GM12865 (cell line): ENCODE results near the gene RNF167.
A peak's percentile ranks its signal among the peaks of the same experiment; 100 is the strongest.

Experiments
- DNase-seq: peaks from one replicate; pipeline ENCODE4 v3.0.0; 2010; ENCODE audit warnings: low read depth
- H3K4me3 ChIP-seq: 2 replicates; pipeline ENCODE4 v1.5.1; 2011; ENCODE audit warnings: mild to moderate bottlenecking, low read depth, low read length, control low read depth
- CTCF ChIP-seq: IDR thresholded peaks from 2 replicates; pipeline ENCODE4 v1.5.1; 2011; ENCODE audit warnings: low read length, control low read depth, low read depth, inconsistent platforms; ENCODE audit not compliant: insufficient read depth; ENCODE audit errors: missing control alignments

RNF167 gene

GRCh38 chr17:4939546-4939795 lies 597 bp upstream of the RNF167 start:
- H3K4me3 ChIP-seq, result peak overlapping the region; percentile 92
- no peak for DNase-seq
- TF ChIP-seq CTCF, result no peak

DNA sequence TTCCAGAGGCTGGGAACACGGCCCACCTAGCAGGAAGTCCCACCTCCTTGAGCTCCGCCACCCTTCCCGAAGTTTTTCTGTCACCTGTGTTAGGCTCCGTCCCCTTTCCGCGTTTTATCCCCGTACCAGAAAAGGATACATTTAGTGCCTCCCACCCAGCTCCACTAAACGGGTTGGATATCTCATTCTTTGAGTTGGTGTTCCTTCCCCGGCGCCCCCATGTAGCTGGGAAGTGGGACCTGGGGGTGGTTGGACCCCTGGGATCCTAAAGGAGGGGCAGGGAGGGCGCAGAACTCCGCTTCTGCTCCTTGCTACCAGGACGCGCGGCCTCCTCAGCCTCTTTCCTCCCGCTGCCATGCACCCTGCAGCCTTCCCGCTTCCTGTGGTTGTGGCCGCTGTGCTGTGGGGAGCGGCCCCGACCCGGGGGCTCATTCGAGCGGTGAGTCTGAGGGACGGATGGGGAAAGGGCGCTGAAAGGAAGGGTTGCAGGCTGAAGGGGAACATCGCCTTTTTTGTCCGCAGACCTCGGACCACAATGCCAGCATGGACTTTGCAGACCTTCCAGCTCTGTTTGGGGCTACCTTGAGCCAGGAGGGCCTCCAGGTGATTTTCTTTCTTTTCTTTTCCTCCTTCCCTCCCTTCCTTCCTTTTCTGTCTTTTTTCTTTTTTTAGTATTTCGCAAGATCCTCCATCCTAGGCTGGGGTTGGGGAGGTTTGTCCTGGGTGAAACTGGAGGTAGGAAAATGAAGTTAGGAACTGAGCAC lies 669 bp downstream of the RNF167 start:
- H3K4me3 ChIP-seq, result peak overlapping the region; percentile 97
- DNase-seq, result peak; percentile 67
- TF ChIP-seq CTCF, result no peak

DNA sequence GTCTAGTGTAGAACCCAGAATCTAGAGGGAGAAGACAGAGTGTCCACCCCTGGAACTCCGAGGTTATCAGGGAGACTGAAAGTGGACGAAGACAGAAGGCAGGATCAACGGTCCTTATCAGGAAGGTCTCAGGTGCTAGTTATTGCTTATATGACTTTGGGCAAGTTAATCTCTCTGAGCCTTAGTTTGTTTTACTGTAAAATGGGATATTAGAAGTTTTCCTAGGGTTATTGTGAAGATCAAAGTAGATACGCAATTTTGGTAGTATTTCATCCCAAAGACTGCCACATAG lies 1.2 kb downstream of the RNF167 start:
- DNase-seq, result no peak
- H3K4me3 ChIP-seq, result peak overlapping the region; percentile 97
- TF ChIP-seq CTCF, result no peak

GRCh38 chr17:4942760-4943508 lies 2.9 kb downstream of the RNF167 start:
- TF ChIP-seq CTCF, result no peak
- H3K4me3 ChIP-seq, result no peak overlapping the region
- DNase-seq, result no peak

- H3K4me3 ChIP-seq, result peak overlapping the region; percentile 81
- peak; percentile 87 for DNase-seq
- TF ChIP-seq CTCF, result no peak
These were observed 4.1 kb downstream of the RNF167 start for GRCh38 chr17:4944163-4944553.

DNA sequence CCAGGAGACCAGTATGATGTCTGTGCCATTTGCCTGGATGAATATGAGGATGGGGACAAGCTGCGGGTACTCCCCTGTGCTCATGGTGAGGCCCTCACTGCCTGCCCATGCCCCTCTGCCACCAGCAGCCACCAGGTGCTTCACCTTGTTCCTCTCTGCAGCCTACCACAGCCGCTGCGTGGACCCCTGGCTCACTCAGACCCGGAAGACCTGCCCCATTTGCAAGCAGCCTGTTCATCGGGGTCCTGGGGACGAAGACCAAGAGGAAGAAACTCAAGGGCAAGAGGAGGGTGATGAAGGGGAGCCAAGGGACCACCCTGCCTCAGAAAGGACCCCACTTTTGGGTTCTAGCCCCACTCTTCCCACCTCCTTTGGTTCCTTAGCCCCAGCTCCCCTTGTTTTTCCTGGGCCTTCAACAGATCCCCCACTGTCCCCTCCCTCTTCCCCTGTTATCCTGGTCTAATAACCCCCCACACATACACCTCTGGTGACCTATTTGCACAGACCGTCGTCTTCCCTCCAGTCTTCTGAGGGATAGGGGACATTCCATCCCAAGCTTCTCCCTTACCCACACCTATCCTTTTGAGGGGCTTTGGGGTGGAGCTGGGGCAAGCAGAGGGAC lies 4.6 kb downstream of the RNF167 start:
- peak; percentile 75 for DNase-seq
- H3K4me3 ChIP-seq, result peak overlapping the region; percentile 81
- TF ChIP-seq CTCF, result no peak
